ENCODE data around the gene ARMC6. TPM values are rescaled to one million over a fixed set of nuclear protein-coding genes. Genes with fewer than 3 reads are reported as not detected.

The ARMC6 gene
- polyA plus RNA-seq, 3 donors = 31.4 to 42.7 (median 36.7) TPM

- DNase-seq (ENCODE audit: extremely low read depth in 1 of 11, low read depth in 9 of 11, low spot score in 4 of 11) = no peak
Observed at GRCh38 chr19:19043881-19044280, 10.5 kb downstream of the ARMC6 start.

DNA sequence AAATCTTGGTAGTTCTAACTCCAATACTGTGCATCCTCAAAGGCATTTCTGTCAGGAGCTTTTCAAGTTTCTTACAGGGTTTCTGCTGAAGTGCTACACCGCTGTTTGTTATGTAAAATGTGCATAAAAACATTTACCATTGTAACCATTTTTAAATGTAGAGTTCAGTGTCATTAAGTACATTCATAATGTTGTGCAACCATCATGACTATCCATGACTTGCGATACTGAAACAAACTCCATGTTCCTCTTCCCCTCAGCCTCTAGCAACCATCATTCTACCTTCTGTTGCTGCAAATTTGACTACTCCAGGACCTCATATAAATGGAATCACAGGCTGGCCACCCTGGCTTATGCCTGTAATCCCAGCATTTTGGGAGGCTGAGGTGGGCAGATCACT, 16.0 kb downstream of the ARMC6 start:
- DNase-seq (ENCODE audit: extremely low read depth in 1 of 11, low read depth in 9 of 11, low spot score in 4 of 11) = no peak

DNA sequence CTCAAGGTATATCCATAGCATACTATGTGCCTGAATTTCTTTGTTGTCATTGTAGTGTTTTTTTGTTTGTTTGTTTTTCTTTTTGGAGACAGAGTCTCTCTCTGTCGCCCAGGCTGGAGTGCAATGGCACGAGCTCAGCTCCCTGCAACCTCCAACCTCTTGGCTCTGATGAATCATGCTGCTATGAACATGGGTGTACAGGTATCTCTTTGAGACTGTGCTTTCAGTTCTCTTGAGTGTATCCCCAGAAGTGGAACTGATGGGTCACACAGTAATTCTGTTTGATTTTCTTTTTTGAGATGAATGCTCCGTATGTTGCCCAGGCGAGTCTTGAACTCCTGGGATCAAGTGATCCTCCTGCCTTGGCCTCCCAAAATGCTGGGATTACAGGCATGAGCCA, 16.7 kb downstream of the ARMC6 start:
- no peak for DNase-seq (ENCODE audit: extremely low read depth in 1 of 11, low read depth in 9 of 11, low spot score in 4 of 11)

GRCh38 chr19:19050731-19051130, 17.3 kb downstream of the ARMC6 start:
- no peak for DNase-seq (ENCODE audit: extremely low read depth in 1 of 11, low read depth in 9 of 11, low spot score in 4 of 11)

GRCh38 chr19:19051478-19052213, 18.2 kb downstream of the ARMC6 start:
- no peak for DNase-seq (ENCODE audit: extremely low read depth in 1 of 11, low read depth in 9 of 11, low spot score in 4 of 11)

- no peak for DNase-seq (ENCODE audit: extremely low read depth in 1 of 11, low read depth in 9 of 11, low spot score in 4 of 11)
Observed at GRCh38 chr19:19052921-19053320, 19.5 kb downstream of the ARMC6 start.

- no peak for DNase-seq (ENCODE audit: extremely low read depth in 1 of 11, low read depth in 9 of 11, low spot score in 4 of 11)
Observed at GRCh38 chr19:19053508-19054314, 20.3 kb downstream of the ARMC6 start.

DNA sequence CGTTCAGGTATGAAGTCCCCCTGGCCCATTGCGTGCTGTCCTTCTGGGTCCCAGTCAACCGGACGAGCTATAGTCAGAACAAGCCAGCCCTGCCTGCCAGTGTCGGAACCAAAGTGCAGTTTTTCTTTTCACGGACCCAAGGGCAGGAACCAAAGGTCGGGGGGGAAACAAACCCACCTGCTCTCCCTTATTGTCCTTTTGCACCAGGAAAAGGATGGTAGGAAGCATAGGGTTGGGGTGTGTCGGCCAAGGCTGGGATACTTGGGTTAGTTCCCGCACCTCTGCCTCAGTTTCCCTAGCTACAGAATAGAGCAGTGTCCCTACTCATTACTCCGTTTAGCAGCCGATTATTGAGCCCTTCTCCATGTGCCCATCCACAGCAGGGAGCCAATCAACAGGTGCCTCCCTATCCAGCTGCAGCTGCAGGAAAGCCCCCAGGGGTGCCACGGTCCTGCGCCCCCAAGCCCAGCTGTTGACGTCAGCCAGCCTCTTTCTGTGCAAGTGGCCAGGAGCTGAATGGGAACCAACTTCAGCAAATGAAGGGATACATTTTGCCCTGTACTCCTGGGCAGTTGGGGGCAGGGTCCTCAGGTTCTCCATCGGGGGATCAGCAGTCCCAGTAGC, 21.0 kb downstream of the ARMC6 start:
- no peak for DNase-seq (ENCODE audit: extremely low read depth in 1 of 11, low read depth in 9 of 11, low spot score in 4 of 11)

- no peak for DNase-seq (ENCODE audit: extremely low read depth in 1 of 11, low read depth in 9 of 11, low spot score in 4 of 11)
Observed at GRCh38 chr19:19054939-19055440, 21.6 kb downstream of the ARMC6 start.

GRCh38 chr19:19055701-19056100, 22.3 kb downstream of the ARMC6 start:
- DNase-seq (ENCODE audit: extremely low read depth in 1 of 11, low read depth in 9 of 11, low spot score in 4 of 11) = no peak

- no peak for DNase-seq (ENCODE audit: extremely low read depth in 1 of 11, low read depth in 9 of 11, low spot score in 4 of 11)
Observed at GRCh38 chr19:19056636-19057275, 23.4 kb downstream of the ARMC6 start.

DNA sequence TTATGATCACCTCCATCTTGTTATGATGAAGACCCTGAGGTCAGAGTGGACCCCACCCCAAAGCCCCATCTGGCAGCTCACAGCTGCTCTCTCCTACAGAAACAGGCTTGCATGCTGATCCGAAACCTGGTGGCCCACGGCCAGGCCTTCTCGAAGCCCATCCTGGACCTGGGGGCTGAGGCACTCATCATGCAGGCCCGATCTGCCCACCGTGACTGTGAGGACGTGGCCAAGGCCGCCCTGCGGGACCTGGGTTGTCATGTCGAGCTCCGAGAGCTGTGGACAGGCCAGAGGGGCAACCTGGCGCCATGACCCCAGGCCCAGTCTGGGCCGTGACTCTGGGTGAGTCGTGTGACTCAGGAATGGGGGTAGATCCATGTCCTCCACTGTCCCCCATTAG, 23.9 kb downstream of the ARMC6 start:
- no peak for DNase-seq (ENCODE audit: extremely low read depth in 1 of 11, low read depth in 9 of 11, low spot score in 4 of 11)

DNA sequence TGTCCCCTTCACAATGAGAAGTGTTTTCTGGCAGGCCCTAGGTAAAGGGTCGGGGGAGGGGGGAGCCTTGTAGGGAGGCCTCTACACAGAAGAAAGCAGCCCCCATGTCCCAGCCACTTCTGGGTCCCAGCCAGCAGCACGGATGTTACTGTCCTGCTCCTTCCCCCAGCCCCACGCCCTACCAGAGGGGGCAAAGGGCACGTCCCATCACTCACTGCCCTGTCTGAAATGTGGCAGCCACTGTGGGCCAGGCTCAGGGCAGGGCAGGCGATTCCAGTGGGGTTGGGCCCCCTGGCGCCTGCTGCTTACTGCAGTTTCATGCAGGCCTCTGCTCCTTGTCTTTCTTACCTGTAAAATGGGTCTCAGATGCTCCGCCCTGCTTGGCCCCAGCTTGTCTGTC, 24.3 kb downstream of the ARMC6 start:
- no peak for DNase-seq (ENCODE audit: extremely low read depth in 1 of 11, low read depth in 9 of 11, low spot score in 4 of 11)

- DNase-seq (ENCODE audit: extremely low read depth in 1 of 11, low read depth in 9 of 11, low spot score in 4 of 11) = no peak
Observed at GRCh38 chr19:19059018-19059836, 25.8 kb downstream of the ARMC6 start.

- DNase-seq (ENCODE audit: extremely low read depth in 1 of 11, low read depth in 9 of 11, low spot score in 4 of 11) = no peak
Observed at GRCh38 chr19:19059837-19060611, 26.6 kb downstream of the ARMC6 start.

DNA sequence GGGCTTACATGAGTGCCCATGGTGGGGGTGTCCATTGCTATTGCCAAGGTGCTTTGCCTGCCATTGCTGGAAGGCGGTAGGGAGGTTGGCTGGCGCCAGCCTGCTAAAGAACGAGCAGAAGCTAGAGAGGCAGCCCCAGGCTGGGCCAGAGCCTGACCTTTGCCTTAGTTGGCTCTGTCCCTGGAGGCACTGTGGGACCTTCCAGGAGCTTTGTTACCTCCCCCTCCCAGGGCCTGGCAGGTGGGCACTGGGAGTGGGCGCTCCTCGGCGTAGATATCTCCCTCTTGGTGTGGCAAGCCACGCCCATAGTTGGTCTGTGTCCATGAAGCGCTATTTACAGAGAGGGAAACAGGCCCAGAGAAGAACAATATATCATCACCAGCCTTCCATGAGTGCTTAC, 28.1 kb downstream of the ARMC6 start:
- DNase-seq (ENCODE audit: extremely low read depth in 1 of 11, low read depth in 9 of 11, low spot score in 4 of 11) = no peak

GRCh38 chr19:19062454-19063182, 29.2 kb downstream of the ARMC6 start:
- DNase-seq (ENCODE audit: extremely low read depth in 1 of 11, low read depth in 9 of 11, low spot score in 4 of 11) = no peak
